GM15510 (cell line): ENCODE measurements around the gene GPR68.

Experiments used
- POLR2A ChIP-seq: IDR thresholded peaks from 3 replicates; pipeline ENCODE4 v1.6.1; 2011; ENCODE audit warnings: borderline replicate concordance; ENCODE audit not compliant: insufficient read length; ENCODE audit errors: extremely low read depth

Gene GPR68

DNA sequence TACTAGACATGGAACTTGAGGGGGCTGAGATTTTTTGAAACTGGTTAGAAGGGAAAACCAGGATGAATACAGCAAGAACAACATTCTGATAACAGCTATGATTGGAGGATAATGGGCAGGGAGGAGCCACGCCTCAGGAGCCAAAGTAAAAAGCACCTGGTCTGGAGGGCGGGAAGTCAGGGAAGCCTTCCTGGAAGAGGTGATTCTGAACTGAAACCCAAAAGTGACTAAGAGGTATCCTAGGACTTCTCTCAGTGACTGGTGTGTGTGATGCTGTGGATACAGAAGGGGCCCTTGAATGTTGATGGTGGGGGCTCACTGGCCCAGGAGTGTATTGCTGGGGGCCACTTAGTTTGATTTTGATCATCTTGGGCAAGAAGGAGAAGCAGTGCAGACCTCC is 18.8 kb upstream of the GPR68 start:
- no peak for TF ChIP-seq POLR2A

DNA sequence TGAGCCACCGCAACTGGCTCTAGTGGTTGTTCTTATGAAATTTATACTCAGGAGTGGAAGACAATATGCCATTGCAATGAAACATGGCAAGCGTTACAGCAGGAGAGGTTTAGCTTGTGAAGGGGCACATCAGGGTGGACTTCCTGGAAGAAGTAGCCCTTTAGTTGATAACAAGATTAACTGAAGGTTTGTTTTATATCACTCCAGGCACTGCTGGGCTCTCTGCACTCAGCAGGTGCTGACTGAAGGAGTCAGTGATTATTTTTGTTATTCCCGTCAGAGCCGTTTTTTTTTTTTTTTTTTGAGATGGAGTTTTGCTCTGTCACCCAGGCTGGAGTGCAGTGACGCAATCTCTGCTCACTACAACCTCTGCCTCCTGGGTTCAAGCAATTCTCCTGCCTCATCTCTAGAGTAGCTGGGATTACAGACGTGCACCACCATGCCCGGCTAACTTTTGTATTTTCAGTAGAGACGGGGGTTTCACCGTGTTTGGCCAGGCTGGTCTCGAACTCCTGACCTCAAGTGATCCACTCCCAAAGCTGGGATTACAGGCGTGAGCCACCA is 17.6 kb upstream of the GPR68 start:
- no peak for TF ChIP-seq POLR2A

DNA sequence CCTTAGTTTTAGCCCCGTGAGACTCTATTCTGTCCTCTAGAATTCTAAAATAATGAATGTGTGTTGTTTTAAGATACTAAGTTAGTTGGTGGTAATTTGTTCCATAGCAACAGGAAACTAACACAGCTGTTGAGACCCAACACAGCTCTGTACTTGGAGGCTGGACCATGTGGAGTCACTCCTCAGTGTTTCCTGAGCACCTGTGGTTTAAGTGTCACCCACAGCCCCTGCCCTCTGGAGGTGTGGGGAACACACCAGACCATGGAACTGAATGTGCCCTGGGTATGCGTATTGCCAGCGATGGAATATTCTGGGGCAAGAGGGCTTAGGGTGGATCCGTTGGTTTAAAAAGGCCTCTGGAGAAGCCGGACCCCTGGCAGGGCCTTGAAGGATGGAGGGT is 16.6 kb upstream of the GPR68 start:
- TF ChIP-seq POLR2A, result no peak

DNA sequence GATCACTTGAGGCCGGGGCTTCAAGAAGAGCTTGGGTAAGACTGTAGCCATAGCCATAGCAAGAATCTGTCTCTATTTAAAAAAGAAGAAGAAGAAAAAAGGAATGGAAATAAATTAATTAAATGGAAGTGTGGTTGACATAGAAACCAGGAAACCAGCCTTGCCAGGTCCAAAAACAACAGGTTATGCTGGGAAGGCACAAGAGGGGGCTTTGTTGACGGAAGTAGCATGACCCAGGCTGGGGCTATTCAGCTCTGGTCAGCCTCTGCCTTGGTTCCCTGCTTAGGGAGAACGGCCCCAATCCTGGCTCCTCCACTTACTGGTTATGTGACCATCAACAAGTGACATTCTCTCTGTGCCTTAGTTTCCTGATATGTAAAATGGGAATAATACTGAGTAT is 14.4 kb upstream of the GPR68 start:
- TF ChIP-seq POLR2A, result no peak

DNA sequence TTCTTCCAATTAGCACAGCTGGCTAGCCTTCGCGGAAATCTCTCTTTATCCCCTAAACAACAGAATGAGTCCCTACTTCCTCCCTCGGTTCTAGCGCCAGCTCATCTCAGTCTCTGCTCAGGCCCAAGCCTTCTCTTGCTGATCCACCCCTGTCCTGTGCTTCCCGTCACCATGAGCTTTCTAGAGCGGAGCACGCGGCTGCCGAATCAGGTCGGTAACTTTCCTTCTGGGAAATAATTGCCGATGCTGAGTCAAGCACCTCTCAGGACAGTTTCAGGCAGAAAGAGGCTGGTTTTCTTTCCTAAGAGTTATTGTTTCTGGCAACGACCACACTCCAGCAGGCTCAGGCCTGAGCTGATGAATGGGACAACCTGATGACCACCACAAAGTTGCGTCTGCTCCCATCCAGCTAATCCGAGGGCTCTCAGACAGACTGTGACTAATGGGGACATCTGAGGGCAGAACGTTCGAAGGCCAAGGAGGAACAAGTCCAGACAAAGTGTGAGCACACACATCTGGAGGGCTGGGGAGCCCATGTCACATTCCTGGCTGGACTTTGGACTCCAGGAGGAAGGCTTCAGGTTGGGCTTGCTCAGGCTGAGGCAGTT is 13.6 kb upstream of the GPR68 start:
- no peak for TF ChIP-seq POLR2A

DNA sequence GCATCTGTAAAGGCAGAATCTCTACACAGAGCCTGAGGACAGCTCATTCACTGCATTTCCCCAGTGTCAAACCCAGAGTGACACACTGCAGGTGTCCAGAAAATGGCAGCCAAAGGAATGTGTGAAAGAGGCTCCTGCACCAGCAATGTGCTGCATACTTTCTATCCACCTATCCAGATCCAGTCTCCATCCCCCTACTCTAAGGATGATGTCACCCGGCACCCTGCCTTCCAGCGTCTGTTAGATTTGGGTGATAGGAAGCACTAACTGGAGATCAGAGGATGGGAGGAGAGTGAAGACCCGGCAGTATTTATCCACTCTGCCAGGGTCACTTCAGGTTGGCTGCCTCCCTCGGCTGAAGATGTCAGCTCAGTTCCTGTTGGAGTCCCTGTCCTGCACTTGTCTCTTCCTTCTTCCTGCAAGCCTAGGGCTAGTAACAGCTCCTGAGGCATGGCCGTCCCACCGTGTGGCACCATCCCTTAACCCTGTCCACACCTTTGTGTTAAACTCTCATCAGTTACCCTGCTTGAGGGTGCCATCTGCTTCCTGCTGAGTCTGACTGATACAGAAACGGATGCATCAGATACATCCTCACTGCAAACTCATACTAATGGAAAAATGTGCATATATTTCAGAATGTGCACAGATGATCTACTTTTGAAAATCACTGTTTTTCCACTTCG is 13.0 kb upstream of the GPR68 start:
- TF ChIP-seq POLR2A, result no peak

DNA sequence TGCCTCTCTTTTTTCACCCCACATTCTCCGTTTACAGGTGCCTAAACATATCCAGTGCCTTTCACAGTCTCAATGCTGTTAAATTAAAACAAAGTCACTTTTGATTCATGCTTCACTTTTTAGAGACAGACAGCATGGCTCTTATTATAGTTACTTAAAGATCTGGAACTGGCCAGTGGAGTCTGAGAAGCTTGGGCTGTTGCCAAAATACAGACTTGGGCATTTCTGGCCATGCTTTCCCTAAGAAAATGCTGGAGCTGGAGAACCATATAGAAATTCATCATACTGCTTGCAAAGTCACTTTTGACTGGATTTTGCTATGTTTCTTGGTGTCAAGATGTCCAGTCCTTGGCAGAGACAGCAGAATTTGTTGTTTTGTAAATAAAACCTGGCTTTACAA is 12.2 kb upstream of the GPR68 start:
- no peak for TF ChIP-seq POLR2A

DNA sequence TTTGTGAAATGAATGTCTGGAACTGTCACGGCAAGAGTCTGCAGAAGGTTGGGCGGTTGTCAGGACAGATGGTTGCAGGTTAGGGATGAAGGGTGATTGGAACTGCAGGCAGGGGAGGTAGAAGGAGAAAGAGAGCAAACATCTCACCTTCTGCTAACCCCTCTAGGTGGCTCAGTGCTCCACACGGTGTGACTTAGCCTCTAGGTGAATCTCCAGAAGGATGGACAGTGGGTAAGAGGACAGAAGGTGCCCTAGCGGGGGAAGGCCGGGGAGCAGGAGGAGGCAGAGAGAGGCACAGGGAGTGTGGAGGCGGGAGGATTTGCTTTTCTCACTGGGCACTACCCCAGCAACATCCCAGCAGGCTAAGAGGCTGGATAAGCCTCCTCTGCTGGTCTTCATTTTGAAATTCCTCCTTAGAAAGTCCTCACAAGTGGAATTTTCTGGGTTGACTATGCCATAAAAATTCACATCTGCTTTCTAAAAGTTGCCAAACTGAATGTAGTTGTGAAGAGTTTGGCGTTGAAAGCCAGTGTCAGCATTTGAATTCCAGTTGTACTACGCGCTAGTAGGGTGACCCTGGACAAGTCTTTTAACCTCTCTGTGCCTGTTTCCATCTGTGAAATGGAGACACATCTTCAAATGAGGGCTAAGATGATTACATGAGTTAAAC is 10.7 kb upstream of the GPR68 start:
- TF ChIP-seq POLR2A, result no peak

DNA sequence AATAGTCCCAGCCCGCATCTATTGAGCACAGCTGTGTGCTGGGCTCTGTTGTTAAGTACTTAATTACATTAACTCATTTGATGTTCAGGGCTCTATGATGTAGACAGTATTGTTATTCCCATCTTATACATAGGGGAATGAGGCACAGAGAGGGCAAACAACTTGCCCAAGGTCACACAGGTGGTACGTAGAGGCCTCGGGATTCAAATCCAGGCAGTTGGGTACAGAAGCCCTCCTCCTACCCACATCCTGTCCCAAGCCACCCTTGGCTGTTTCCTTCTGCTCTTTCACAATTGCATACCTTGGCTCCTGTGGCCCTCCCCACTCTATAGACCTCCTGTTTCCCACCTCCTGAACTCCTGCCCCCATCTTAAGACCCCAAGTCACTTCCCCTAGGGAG is 10.0 kb upstream of the GPR68 start:
- TF ChIP-seq POLR2A, result no peak

DNA sequence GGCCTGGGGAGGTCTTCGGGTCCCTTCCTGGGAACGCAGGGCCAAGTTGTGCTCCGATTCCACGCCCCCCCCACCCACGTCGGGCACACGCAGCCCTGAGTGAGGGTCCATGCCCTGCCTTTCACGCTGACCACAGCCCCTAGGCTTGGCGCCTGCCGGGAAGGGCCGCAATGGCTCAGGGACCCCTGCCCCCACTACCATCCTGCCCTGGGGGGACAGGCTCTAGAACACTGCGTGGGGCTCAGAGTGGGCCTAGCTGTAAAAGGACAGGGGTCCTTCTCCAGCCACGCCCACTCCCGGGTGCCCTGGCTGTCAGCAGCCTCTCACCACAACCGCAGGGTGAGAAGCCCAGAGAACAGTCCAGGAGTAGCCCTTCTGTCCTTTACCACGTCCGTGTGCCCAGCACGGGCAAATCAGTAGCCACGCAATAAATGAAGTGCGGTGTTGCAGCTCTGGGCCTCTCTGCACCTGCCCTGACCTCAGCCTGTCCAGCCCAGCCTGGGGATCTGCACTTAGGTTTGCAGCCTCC is 9.4 kb upstream of the GPR68 start:
- no peak for TF ChIP-seq POLR2A

DNA sequence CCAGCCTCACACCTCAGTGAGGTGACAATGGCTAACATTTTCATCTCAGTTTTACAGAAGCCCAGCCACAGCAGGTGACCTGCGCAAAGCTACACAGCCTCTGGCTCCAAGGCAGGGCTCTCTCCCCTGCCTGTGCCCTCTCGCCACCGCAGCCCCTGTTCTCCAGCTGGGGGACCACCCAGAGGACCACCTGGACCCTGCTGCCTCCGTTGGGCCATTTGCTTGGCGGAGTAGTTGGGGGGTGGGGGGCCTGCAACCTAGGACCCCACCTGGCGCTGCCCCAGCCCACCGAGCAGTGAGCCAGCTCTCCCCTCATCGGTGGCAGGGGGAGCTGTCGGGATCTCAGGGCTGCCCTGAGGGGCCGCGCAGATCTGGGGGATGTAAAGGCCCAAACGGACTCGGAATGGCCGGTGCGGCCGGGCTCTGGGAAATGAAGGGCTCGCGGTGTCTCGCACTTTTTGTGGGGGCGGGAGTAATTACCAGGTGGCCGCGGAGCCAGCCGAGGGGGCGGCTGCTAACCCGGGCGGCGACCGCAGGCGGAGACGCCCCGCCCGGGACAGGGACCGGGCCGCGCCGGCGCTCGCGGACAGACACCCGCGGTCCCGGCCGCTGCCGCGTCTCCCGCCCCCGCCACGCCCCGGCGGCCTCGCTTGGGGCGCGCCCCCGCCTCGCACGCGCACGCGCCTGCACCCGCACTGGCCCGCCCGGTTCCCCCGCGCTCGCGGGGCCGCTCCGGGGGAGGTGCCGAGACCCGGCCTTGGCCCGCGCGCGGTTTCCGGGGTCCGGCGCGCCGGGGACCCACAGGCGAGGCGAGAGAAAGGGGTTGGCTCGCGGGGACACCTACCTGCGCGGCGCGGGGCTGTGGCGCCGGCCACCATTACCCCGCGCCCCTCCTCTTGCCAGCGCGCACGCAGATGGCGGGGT is 8.6 kb upstream of the GPR68 start:
- no peak for TF ChIP-seq POLR2A

DNA sequence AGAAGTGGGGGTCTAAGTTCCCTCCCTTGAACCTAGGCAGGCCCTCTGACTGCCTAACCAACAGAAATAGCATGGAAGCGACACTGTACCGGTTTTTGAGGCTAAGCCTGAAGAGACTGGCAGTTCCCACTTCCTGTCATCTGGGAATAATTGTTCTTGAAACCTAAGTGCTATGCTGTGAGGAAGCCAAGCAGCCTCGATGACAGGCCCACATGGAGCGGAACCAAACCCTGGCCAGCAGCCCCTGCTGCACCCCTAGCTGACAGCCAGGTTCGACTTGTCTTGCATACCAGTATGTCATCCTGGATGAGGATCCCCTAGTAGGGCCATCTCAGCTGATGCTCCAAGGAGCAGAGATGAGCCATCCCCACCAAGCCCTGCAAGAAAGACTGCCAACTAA is 6.4 kb upstream of the GPR68 start:
- TF ChIP-seq POLR2A, result no peak

DNA sequence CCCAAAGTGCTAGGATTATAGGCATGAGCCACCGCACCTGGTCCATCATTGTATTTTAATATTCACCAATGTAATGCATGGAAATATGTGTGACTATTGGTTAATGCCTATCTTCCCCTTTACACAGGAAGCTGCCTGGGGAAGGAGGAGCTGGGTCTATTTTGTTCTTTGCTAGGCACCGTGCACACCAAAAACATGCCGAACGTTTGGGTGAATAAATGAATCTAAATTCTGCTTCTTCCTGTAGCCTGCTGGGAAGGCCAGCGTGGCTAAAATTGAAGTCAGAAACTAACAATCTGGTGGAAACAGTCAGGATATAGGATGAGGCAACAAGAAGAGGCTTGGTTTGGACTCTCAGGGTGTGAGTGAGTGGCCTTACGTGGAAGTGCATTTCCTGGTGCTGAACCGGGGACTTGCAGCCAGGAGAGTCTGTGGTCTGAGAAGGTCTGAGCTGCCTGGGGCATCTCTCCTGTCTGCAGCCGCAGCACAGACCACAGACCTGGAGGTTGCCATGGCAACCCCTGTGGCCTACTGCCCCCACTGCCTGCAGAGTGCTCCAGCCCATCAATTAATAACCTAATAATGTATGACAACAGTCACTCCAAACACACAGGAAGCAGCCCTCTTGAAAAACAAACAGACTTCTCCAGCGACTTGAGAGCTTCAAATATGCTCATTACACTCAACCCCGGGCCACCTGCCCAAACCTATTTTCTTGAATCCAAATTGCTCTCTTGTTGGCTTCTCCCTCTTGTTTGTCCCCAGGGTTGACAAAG is 5.5 kb upstream of the GPR68 start:
- peak; percentile 16 for TF ChIP-seq POLR2A

DNA sequence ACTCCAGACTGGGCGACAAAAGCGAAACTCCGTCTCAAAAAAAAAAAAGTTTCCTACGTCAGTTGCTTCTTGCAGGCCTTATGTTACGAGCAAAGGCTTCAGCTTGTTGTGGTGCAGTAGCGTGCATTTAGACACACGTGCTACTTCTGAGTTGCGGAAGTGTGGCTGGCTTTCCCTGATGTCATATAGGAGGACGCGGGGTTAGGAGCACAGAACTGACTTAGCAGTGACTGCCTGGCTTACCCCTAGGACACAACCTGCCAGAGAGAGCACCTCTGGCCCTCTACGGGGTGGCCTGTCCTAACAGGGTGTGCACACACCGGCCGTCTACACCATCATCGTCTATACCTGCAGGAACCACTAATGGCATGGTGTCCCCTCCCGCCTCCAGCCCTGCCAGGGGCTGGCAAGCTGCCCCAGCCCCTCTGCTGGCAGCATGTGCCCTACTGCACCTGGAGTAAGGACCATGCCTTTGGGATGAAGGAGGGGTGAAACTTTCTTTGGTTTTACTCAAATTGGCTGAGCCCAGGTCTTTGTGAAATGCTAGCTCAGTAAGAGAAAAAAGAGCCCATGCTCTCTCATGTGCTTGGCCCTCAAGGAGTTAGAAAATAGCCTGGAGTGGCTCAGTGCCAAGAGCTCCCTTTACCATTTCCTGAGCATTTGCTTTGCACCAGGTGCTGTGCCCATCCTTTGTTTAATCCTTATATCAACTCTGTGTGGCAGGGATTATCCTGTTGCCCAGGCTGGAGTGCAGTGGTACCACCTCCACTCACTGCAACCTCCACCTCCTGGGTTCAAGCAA is 1.7 kb upstream of the GPR68 start:
- no peak for TF ChIP-seq POLR2A

DNA sequence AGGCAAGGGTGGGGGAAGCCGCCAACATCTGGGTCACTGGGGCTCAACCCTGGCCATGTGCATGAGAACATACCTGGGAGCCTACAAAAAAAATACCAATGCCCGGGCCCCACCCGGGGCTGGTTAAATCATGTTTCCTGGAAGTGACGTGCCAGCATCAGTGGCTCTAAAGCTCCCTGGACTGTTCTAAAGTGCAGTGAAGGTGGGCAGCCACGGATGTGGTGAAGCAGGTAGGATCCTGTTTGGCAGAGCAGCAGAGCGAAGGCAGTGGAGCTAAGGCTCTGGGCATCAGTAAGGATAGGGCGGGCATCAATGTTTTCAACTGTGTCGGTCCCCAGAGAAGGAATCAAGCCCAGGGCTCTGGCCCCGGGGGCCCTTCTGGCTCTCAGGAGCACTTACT is 525 bp upstream of the GPR68 start:
- no peak for TF ChIP-seq POLR2A
